NB4 (cell line): ENCODE data around the gene PDIA3.

Experiments
- CTCF ChIP-seq: IDR thresholded peaks from one replicate; pipeline ENCODE4 v1.5.1; 2012; ENCODE audit warnings: low read depth, low read length
- POLR2A ChIP-seq: IDR thresholded peaks from 2 replicates; pipeline ENCODE4 v1.6.1; 2011; ENCODE audit warnings: mild to moderate bottlenecking; ENCODE audit not compliant: insufficient read length; ENCODE audit errors: extremely low read depth

GRCh38 chr15:43776718-43777266 is 30.6 kb downstream of the PDIA3 start, which contains the start of gene ELL3:
- TF ChIP-seq POLR2A (peak; percentile 65), CTCF (no peak)
